Measurements from ENCODE around the gene TMEM52B.

DNA sequence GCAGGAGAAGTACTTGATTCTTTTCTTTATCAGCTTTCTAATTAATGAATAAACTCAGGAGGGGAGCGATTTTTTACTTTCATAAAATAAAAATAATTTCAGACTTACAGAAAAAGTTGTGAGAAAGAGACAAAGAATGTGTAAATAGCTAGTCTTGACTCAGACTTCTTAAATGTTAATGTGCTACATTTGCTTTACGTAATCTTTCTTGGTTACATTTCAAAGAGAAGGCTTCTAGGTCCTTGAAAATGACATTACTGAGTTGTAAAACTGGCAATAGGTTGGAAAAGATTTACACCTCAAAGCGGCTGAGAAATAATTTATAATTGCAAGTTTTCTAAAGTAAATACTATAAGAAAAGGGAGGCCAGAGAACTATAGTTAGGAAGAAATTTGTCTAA is 62.5 kb downstream of the TMEM52B start:
- TF ChIP-seq POLR2AphosphoS5 (IDR thresholded peaks at IDR 0.05) (no peak), POLR2A (IDR thresholded peaks at IDR 0.05) (no peak)

All from upper lobe of left lung (tissue), 4 donors.